Measurements from ENCODE around the gene LIMCH1.

Gene LIMCH1

GRCh38 chr4:41571422-41571821 lies 33.5 kb downstream of the LIMCH1 start:
- H3K36me3 Mint-ChIP-seq = no peaks in the 10 kb centered on the region
- H3K27ac Mint-ChIP-seq = no peak overlapping the region
- H3K9me3 Mint-ChIP-seq = no peaks in the 10 kb centered on the region
- DNase-seq (ENCODE audit: low spot score in 2 of 2) = no peak
- no peak overlapping the region for H3K4me3 Mint-ChIP-seq
- H3K4me1 Mint-ChIP-seq = no peaks in the 10 kb centered on the region
- no peak for ATAC-seq

GRCh38 chr4:41572516-41572915 lies 34.6 kb downstream of the LIMCH1 start:
- DNase-seq (ENCODE audit: low spot score in 2 of 2) (no peak), ATAC-seq (no peak)
- Mint-ChIP-seq H3K36me3 (no peaks in the 10 kb centered on the region), H3K9me3 (no peaks in the 10 kb centered on the region), H3K27ac (no peak overlapping the region), H3K4me1 (no peaks in the 10 kb centered on the region), H3K4me3 (no peak overlapping the region)

GRCh38 chr4:41572956-41573355 lies 35.0 kb downstream of the LIMCH1 start:
- ATAC-seq (no peak), DNase-seq (ENCODE audit: low spot score in 2 of 2) (no peak)
- no peaks in the 10 kb centered on the region for H3K36me3 Mint-ChIP-seq
- no peak overlapping the region for H3K27ac Mint-ChIP-seq
- H3K4me3 Mint-ChIP-seq = no peak overlapping the region
- no peaks in the 10 kb centered on the region for H3K4me1 Mint-ChIP-seq
- no peaks in the 10 kb centered on the region for H3K9me3 Mint-ChIP-seq

- Mint-ChIP-seq H3K4me3 (no peak overlapping the region), H3K4me1 (no peaks in the 10 kb centered on the region), H3K9me3 (no peaks in the 10 kb centered on the region), H3K27ac (no peak overlapping the region), H3K36me3 (no peaks in the 10 kb centered on the region)
- ATAC-seq (no peak), DNase-seq (ENCODE audit: low spot score in 2 of 2) (no peak)
Measured at GRCh38 chr4:41573502-41574001, 35.6 kb downstream of the LIMCH1 start.

- Mint-ChIP-seq H3K4me3 (no peak overlapping the region), H3K9me3 (no peaks in the 10 kb centered on the region)
- no peak for ATAC-seq
Measured at GRCh38 chr4:41575207-41575606, 37.2 kb downstream of the LIMCH1 start.

GRCh38 chr4:41575665-41576064 lies 37.7 kb downstream of the LIMCH1 start:
- Mint-ChIP-seq H3K4me1 (no peaks in the 10 kb centered on the region), H3K36me3 (no peaks in the 10 kb centered on the region), H3K4me3 (no peak overlapping the region), H3K27ac (no peak overlapping the region), H3K9me3 (no peaks in the 10 kb centered on the region)
- ATAC-seq (no peak), DNase-seq (ENCODE audit: low spot score in 2 of 2) (no peak)

More at GRCh38 chr4:41575207-41575606, 37.2 kb downstream of the LIMCH1 start:
- Mint-ChIP-seq H3K4me1 (no peaks in the 10 kb centered on the region), H3K36me3 (no peaks in the 10 kb centered on the region), H3K27ac (no peak overlapping the region)
- DNase-seq (ENCODE audit: low spot score in 2 of 2) = no peak

- no peaks in the 10 kb centered on the region for H3K4me1 Mint-ChIP-seq
- ATAC-seq = no peak
- H3K4me3 Mint-ChIP-seq = no peak overlapping the region
- no peaks in the 10 kb centered on the region for H3K36me3 Mint-ChIP-seq
- DNase-seq (ENCODE audit: low spot score in 2 of 2) = no peak
- H3K9me3 Mint-ChIP-seq = no peaks in the 10 kb centered on the region
- no peak overlapping the region for H3K27ac Mint-ChIP-seq
Measured at GRCh38 chr4:41579043-41579442, 41.1 kb downstream of the LIMCH1 start.

GRCh38 chr4:41579526-41579925 lies 41.6 kb downstream of the LIMCH1 start:
- H3K4me3 Mint-ChIP-seq = no peak overlapping the region
- H3K9me3 Mint-ChIP-seq = no peaks in the 10 kb centered on the region
- no peak for ATAC-seq
- no peak for DNase-seq (ENCODE audit: low spot score in 2 of 2)
- H3K36me3 Mint-ChIP-seq = no peaks in the 10 kb centered on the region
- H3K27ac Mint-ChIP-seq = no peak overlapping the region
- no peaks in the 10 kb centered on the region for H3K4me1 Mint-ChIP-seq

- Mint-ChIP-seq H3K36me3 (no peaks in the 10 kb centered on the region), H3K4me3 (no peak overlapping the region), H3K4me1 (no peaks in the 10 kb centered on the region), H3K9me3 (peaks cover 3% of the 10 kb centered on the region), H3K27ac (no peak overlapping the region)
- no peak for DNase-seq (ENCODE audit: low spot score in 2 of 2)
- ATAC-seq = no peak
Measured at GRCh38 chr4:41580007-41580406, 42.0 kb downstream of the LIMCH1 start.

GRCh38 chr4:41586675-41587225 lies 48.8 kb downstream of the LIMCH1 start:
- ATAC-seq (no peak), DNase-seq (ENCODE audit: low spot score in 2 of 2) (no peak)
- Mint-ChIP-seq H3K4me1 (no peaks in the 10 kb centered on the region), H3K4me3 (no peak overlapping the region), H3K9me3 (peaks cover 7% of the 10 kb centered on the region), H3K27ac (no peak overlapping the region), H3K36me3 (no peaks in the 10 kb centered on the region)

- H3K4me1 Mint-ChIP-seq = no peaks in the 10 kb centered on the region
- no peak for ATAC-seq
Measured at GRCh38 chr4:41587286-41587685, 49.3 kb downstream of the LIMCH1 start.

GRCh38 chr4:41590591-41590990 lies 52.6 kb downstream of the LIMCH1 start:
- H3K27ac Mint-ChIP-seq = no peak overlapping the region
- H3K4me1 Mint-ChIP-seq = no peaks in the 10 kb centered on the region
- no peak for ATAC-seq
- no peak for DNase-seq (ENCODE audit: low spot score in 2 of 2)
- no peak overlapping the region for H3K4me3 Mint-ChIP-seq
- H3K9me3 Mint-ChIP-seq = peaks cover 6% of the 10 kb centered on the region
- no peaks in the 10 kb centered on the region for H3K36me3 Mint-ChIP-seq

More at GRCh38 chr4:41587286-41587685, 49.3 kb downstream of the LIMCH1 start:
- no peak for DNase-seq (ENCODE audit: low spot score in 2 of 2)
- Mint-ChIP-seq H3K4me3 (no peak overlapping the region), H3K9me3 (peaks cover 7% of the 10 kb centered on the region), H3K27ac (no peak overlapping the region), H3K36me3 (no peaks in the 10 kb centered on the region)

GRCh38 chr4:41594432-41594831 lies 56.5 kb downstream of the LIMCH1 start:
- H3K27ac Mint-ChIP-seq = no peak overlapping the region
- no peaks in the 10 kb centered on the region for H3K36me3 Mint-ChIP-seq
- H3K4me3 Mint-ChIP-seq = no peak overlapping the region
- ATAC-seq (no peak), DNase-seq (ENCODE audit: low spot score in 2 of 2) (no peak)
- H3K4me1 Mint-ChIP-seq = no peaks in the 10 kb centered on the region
- peaks cover 3% of the 10 kb centered on the region for H3K9me3 Mint-ChIP-seq

- DNase-seq (ENCODE audit: low spot score in 2 of 2) (no peak), ATAC-seq (no peak)
- Mint-ChIP-seq H3K4me1 (no peaks in the 10 kb centered on the region), H3K27ac (no peak overlapping the region), H3K36me3 (no peaks in the 10 kb centered on the region), H3K9me3 (peaks cover 5% of the 10 kb centered on the region), H3K4me3 (no peak overlapping the region)
Measured at GRCh38 chr4:41597494-41597893, 59.5 kb downstream of the LIMCH1 start.

GRCh38 chr4:41598580-41598979 lies 60.6 kb downstream of the LIMCH1 start:
- Mint-ChIP-seq H3K9me3 (peaks cover 5% of the 10 kb centered on the region), H3K4me3 (no peak overlapping the region), H3K27ac (no peak overlapping the region), H3K36me3 (no peaks in the 10 kb centered on the region), H3K4me1 (no peaks in the 10 kb centered on the region)
- DNase-seq (ENCODE audit: low spot score in 2 of 2) (no peak), ATAC-seq (no peak)

GRCh38 chr4:41599192-41599786 lies 61.3 kb downstream of the LIMCH1 start:
- Mint-ChIP-seq H3K36me3 (no peaks in the 10 kb centered on the region), H3K4me3 (no peak overlapping the region), H3K27ac (no peak overlapping the region), H3K4me1 (no peaks in the 10 kb centered on the region), H3K9me3 (peaks cover 5% of the 10 kb centered on the region)
- no peak for DNase-seq (ENCODE audit: low spot score in 2 of 2)
- ATAC-seq = no peak

All from stimulated activated effector memory CD8-positive, alpha-beta T cell treated with anti-CD3 and anti-CD28 coated beads, Interleukin-12 subunit alpha, Interleukin-12 subunit beta, amount 100 ng/mL, for 72 hours (primary cell).